H1 (cell line): ENCODE results near the gene WEE2. TPM values are rescaled to one million over a fixed set of nuclear protein-coding genes. Genes with fewer than 3 reads are reported as not detected.

Experiments used
- CTCF ChIA-PET: fragments of 300-600 bp; sonication (Branson Sonifier 250); formaldehyde crosslinking; loops from one replicate; lab custom pipeline; 2021; ENCODE audit not compliant: partially characterized antibody; lab: Charles Lee
- POLR2A ChIA-PET: fragments of 300-600 bp; sonication (Branson Sonifier 250); formaldehyde crosslinking; loops from one replicate; lab custom pipeline; 2021; ENCODE audit warnings: inconsistent platforms; ENCODE audit not compliant: partially characterized antibody; lab: Charles Lee
- DNase-seq, 2 experiments: peaks; one replicate each; pipeline versions ENCODE4 v3.0.0 to v3.0.0-alpha.2; 2010 to 2022; ENCODE audit warnings: low spot score in 2 of 2, low read depth in 1 of 2, mixed read lengths in 1 of 2
- FAIRE-seq: peaks from 2 replicates; lab custom pipeline; 2011; peaks lifted over from hg19 to GRCh38; lab: Jason Lieb, UNC
- H2AFZ ChIP-seq: 2 replicates; pipeline ENCODE4 v1.8.1; 2012; ENCODE audit warnings: low read length, inconsistent platforms
- H2AK5ac ChIP-seq: 2 replicates; pipeline ENCODE4 v1.6.1; 2013; ENCODE audit warnings: low read depth, low read length
- H2BK120ac ChIP-seq: replicated peaks from 2 replicates; pipeline ENCODE3; 2013; ENCODE audit warnings: low read depth, low read length, inconsistent platforms
- H2BK12ac ChIP-seq: 2 replicates; pipeline ENCODE4 v1.6.1; 2013; ENCODE audit warnings: low read depth, low read length
- H2BK15ac ChIP-seq: 2 replicates; pipeline ENCODE4 v1.6.1; 2013; ENCODE audit warnings: low read length
- H2BK20ac ChIP-seq: 2 replicates; pipeline ENCODE4 v1.6.1; 2013; ENCODE audit warnings: low read length
- H2BK5ac ChIP-seq: 2 replicates; pipeline ENCODE4 v1.6.1; 2013; ENCODE audit warnings: low read depth, low read length
- H3K14ac ChIP-seq: 2 replicates; pipeline ENCODE4 v1.6.1; 2013; ENCODE audit warnings: inconsistent platforms; ENCODE audit not compliant: insufficient read length
- H3K18ac ChIP-seq: 2 replicates; pipeline ENCODE4 v1.6.1; 2013; ENCODE audit warnings: low read length; ENCODE audit errors: extremely low read depth
- H3K23ac ChIP-seq: 2 replicates; pipeline ENCODE4 v1.6.1; 2013; ENCODE audit warnings: inconsistent platforms; ENCODE audit not compliant: insufficient read length
- H3K23me2 ChIP-seq: 2 replicates; pipeline ENCODE4 v1.6.1; 2013; ENCODE audit warnings: low read depth, low read length
- H3K27ac ChIP-seq: 2 replicates; pipeline ENCODE4 v1.6.1; 2011; ENCODE audit warnings: low read depth, low read length, inconsistent platforms
- H3K27me3 ChIP-seq, 4 experiments: replicated peaks in 1 of 4; 1 replicate in 1 of 4; 2 replicates in 3 of 4; pipeline versions ENCODE4 v1.6.1 to v1.8.1; 2011 to 2013; ENCODE audit warnings: low read length in 3 of 4, mild to moderate bottlenecking in 3 of 4, inconsistent platforms in 2 of 4, mixed read lengths in 2 of 4, moderate library complexity in 1 of 4; ENCODE audit not compliant: control insufficient read depth in 3 of 4, insufficient read depth in 3 of 4; ENCODE audit errors: extremely low read depth in 1 of 4
- H3K36me3 ChIP-seq, 4 experiments: 2 replicates each; pipeline versions ENCODE4 v1.6.1 to v1.8.1; 2011 to 2013; ENCODE audit warnings: mild to moderate bottlenecking in 4 of 4, low read length in 3 of 4, moderate library complexity in 2 of 4, control low read depth in 1 of 4, inconsistent platforms in 1 of 4; ENCODE audit not compliant: insufficient read depth in 4 of 4, control insufficient read depth in 2 of 4
- H3K4ac ChIP-seq: replicated peaks from 2 replicates; pipeline ENCODE3; 2013; ENCODE audit warnings: low read length, low read depth, mixed read lengths, inconsistent platforms; ENCODE audit not compliant: insufficient read length
- H3K4me1 ChIP-seq, 4 experiments: replicated peaks in 1 of 4; 1 replicate in 1 of 4; 2 replicates in 3 of 4; pipeline versions ENCODE4 v1.6.1 to v1.8.1; 2011 to 2013; ENCODE audit warnings: low read length in 3 of 4, inconsistent platforms in 2 of 4, mixed read lengths in 1 of 4; ENCODE audit not compliant: insufficient read depth in 4 of 4, control insufficient read depth in 3 of 4
- H3K4me2 ChIP-seq, 2 experiments: 2 replicates each; pipeline versions ENCODE4 v1.6.1 to v1.8.1; 2011 to 2013; ENCODE audit warnings: low read depth in 2 of 2, low read length in 2 of 2, control low read depth in 1 of 2, inconsistent platforms in 1 of 2, mild to moderate bottlenecking in 1 of 2; ENCODE audit not compliant: insufficient read depth in 1 of 2
- H3K4me3 ChIP-seq, 4 experiments: fragments of 200-600, 300-600 bp in 1 of 4; sonication (generic), shearing (Covaris generic), sonication (Bioruptor Twin) in 1 of 4; 2 replicates each; pipeline versions ENCODE4 v1.5.1 to v1.8.1; 2011 to 2016; ENCODE audit warnings: low read length in 4 of 4, low read depth in 3 of 4, control low read depth in 2 of 4, inconsistent platforms in 2 of 4, mild to moderate bottlenecking in 2 of 4, mixed read lengths in 1 of 4, moderate library complexity in 1 of 4; ENCODE audit not compliant: insufficient read depth in 2 of 4; ENCODE audit errors: extremely low read depth in 1 of 4
- H3K56ac ChIP-seq: replicated peaks from 2 replicates; pipeline ENCODE3; 2013; ENCODE audit warnings: low read depth, mild to moderate bottlenecking, mixed read lengths, low read length, inconsistent platforms; ENCODE audit not compliant: insufficient read length
- H3K79me1 ChIP-seq: 2 replicates; pipeline ENCODE4 v1.6.1; 2013; ENCODE audit warnings: low read depth, low read length, control low read depth
- H3K79me2 ChIP-seq, 2 experiments: 2 replicates each; pipeline versions ENCODE4 v1.6.1 to v1.8.1; 2012 to 2013; ENCODE audit warnings: low read length in 2 of 2, mild to moderate bottlenecking in 2 of 2, inconsistent platforms in 1 of 2; ENCODE audit not compliant: insufficient read depth in 2 of 2, control insufficient read depth in 1 of 2
- H3K9ac ChIP-seq, 4 experiments: replicated peaks in 1 of 4; 1 replicate in 1 of 4; 2 replicates in 3 of 4; pipeline versions ENCODE4 v1.6.1 to v1.8.1; 2011 to 2013; ENCODE audit warnings: low read depth in 3 of 4, low read length in 3 of 4, control low read depth in 2 of 4, mild to moderate bottlenecking in 2 of 4, moderate library complexity in 2 of 4, inconsistent platforms in 1 of 4; ENCODE audit errors: extremely low read depth in 1 of 4
- H3K9me3 ChIP-seq, 2 experiments: 2 replicates each; pipeline versions ENCODE4 v1.6.1 to v1.8.1; 2012 to 2013; ENCODE audit warnings: mild to moderate bottlenecking in 2 of 2, moderate library complexity in 2 of 2, control low read depth in 1 of 2, inconsistent platforms in 1 of 2, low read depth in 1 of 2, low read length in 1 of 2, mixed read lengths in 1 of 2; ENCODE audit not compliant: insufficient read depth in 2 of 2
- H4K20me1 ChIP-seq, 2 experiments: replicated peaks in 1 of 2; 2 replicates each; pipeline versions ENCODE3 to v1.8.1; 2011 to 2013; ENCODE audit warnings: inconsistent platforms in 2 of 2, low read length in 2 of 2, mild to moderate bottlenecking in 1 of 2; ENCODE audit not compliant: insufficient read depth in 2 of 2, control insufficient read depth in 1 of 2
- H4K5ac ChIP-seq: 2 replicates; pipeline ENCODE4 v1.6.1; 2013; ENCODE audit warnings: low read length, low read depth, mixed read lengths, inconsistent platforms; ENCODE audit not compliant: insufficient read length
- H4K8ac ChIP-seq: 2 replicates; pipeline ENCODE4 v1.8.0; 2013; ENCODE audit warnings: mild to moderate bottlenecking, moderate library complexity, low read length, inconsistent platforms; ENCODE audit not compliant: insufficient read depth; ENCODE audit errors: extremely low read depth
- H4K91ac ChIP-seq: replicated peaks from 2 replicates; pipeline ENCODE3; 2013; ENCODE audit warnings: low read length, mixed read lengths, inconsistent platforms; ENCODE audit not compliant: insufficient read length
- BCL11A ChIP-seq, 2 experiments: IDR thresholded peaks; one replicate each; pipeline ENCODE4 v1.6.1; 2011; ENCODE audit warnings: low read depth in 2 of 2, low read length in 2 of 2, mild to moderate bottlenecking in 2 of 2
- CBX5 ChIP-seq: fragments of 300-800, 300-1000 bp; sonication (generic); IDR thresholded peaks from 2 replicates; pipeline ENCODE4 v1.7.1; 2016; ENCODE audit warnings: antibody characterized with exemption, low read length, low read depth
- MAFK ChIP-seq: IDR thresholded peaks from 2 replicates; pipeline ENCODE4 v1.6.1; 2012; ENCODE audit warnings: low read depth, mild to moderate bottlenecking, improper control_type of control experiment, low read length
- NRF1 ChIP-seq: IDR thresholded peaks from 2 replicates; pipeline ENCODE4 v1.6.1; 2011; ENCODE audit warnings: mild to moderate bottlenecking, low read depth, low read length, improper control_type of control experiment
- PHF8 ChIP-seq: fragments of 200-600 bp; sonication (generic); conservative IDR thresholded peaks from 2 replicates; pipeline ENCODE4 v1.7.1; 2012; ENCODE audit warnings: low read depth, mild to moderate bottlenecking, inconsistent platforms, low read length, moderate library complexity
- YY1 ChIP-seq: IDR thresholded peaks from 2 replicates; pipeline ENCODE4 v1.6.1; 2011; ENCODE audit warnings: low read depth, mild to moderate bottlenecking, low read length
- WGBS, 2 experiments: shearing (Covaris generic) in 1 of 2; methylation state at CpG; one replicate each; pipeline versions ENCODE4 v1.1.6 to v1.1.7; 2013 to 2015; ENCODE audit warnings: low lambda C conversion rate in 2 of 2, mixed read lengths in 2 of 2, inconsistent platforms in 1 of 2, low coverage in 1 of 2, missing lambda C conversion rate in 1 of 2; ENCODE audit not compliant: insufficient replicate concordance in 2 of 2, insufficient coverage in 1 of 2, insufficient read length in 1 of 2; ENCODE audit errors: extremely low coverage in 1 of 2, missing lambda C conversion rate in 1 of 2; 5-methylcytosine and 5-hydroxymethylcytosine counted together
- polyA plus RNA-seq, 7 experiments: library from polyadenylated mRNA; depleted of rRNA in 3 of 7; stranded (reverse) in 5 of 7; unstranded in 2 of 7; fragments of >200 nt in 5 of 7; fragments of 200-250 nt in 2 of 7; gene quantifications; 1 replicate in 5 of 7; 2 replicates in 1 of 7; 4 replicates in 1 of 7; pipeline versions ENCODE4 v1.2.1 to v1.2.3, GENCODE V29; 2011 to 2013; ENCODE audit warnings: missing spikeins in 2 of 7, mixed read lengths in 2 of 7
- total RNA-seq: library from RNA; stranded (reverse); fragmentation: NEBNext Ultra II Directional; extraction: Animal tissue kit (Norgen Biotek cat#: 25700); gene quantifications from 2 replicates; pipeline ENCODE4 v1.2.1, GENCODE V29; 2021

WEE2 gene
- total and polyA plus RNA-seq, 2 of the 8 experiments (the other 6 are each of a cell fraction or from before 2014, with no cell fraction given), result 0.02 TPM; not detected in 1

DNA sequence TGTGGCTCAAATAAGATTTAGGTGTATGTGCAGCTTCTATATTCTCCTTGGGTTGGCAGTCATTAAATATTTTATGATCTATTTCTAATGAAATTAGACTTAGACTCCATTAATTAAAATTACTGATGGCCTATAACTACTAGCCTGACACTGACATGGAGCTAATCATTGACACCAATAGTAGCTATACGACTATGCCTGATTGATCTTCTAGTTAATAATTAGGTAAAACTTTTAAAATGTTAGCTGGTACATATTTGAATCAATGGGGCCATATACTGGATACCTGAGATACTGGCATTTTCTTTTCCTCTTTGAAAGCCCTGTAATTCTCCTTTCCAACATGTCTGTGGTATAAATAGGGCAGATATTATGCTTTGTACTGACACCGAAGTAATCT lies 14.4 kb downstream of the WEE2 start:
- CTCF ChIA-PET, result interaction anchor here (0.8 to 2.9 kb wide), 4 partner anchors 8 to 16 kb away, joined by 3 to 16 read pairs (median 4); partner anchors contain the start of genes SSBP1 and WEE2

More for the DNA sequence above, 14.4 kb downstream of the WEE2 start:
- no peak overlapping the region for H2AK5ac ChIP-seq
- TF ChIP-seq NRF1 (no peak), YY1 (no peak), BCL11A (IDR thresholded peaks at IDR 0.05; ENCODE audit: low read depth in 2 of 2, low read length in 2 of 2) (no peak), PHF8 (no peak), CBX5 (no peak), MAFK (no peak)
- TF ChIP-seq, all 59 proteins: peak for 0
- Histone ChIP-seq H3K9me3 (no peaks in the 10 kb centered on the region), H3K9ac (no peak overlapping the region), H4K5ac (no peak overlapping the region), H3K27me3 (no peaks in the 10 kb centered on the region; a peak in 1 of 7 replicates), H3K56ac (no peak overlapping the region), H3K23me2 (no peaks in the 10 kb centered on the region), H2BK20ac (no peak overlapping the region), H3K4ac (no peak overlapping the region), H3K4me2 (no peak overlapping the region), H4K91ac (no peak overlapping the region), H2BK15ac (no peak overlapping the region), H3K36me3 (no peaks in the 10 kb centered on the region), H3K23ac (no peak overlapping the region), H2BK5ac (no peak overlapping the region), H3K79me2 (no peaks in the 10 kb centered on the region), H3K14ac (no peak overlapping the region), H3K27ac (no peak overlapping the region), H2BK12ac (no peak overlapping the region), H2AFZ (no peak overlapping the region), H3K4me3 (no peak overlapping the region), H4K20me1 (no peaks in the 10 kb centered on the region), H3K79me1 (no peaks in the 10 kb centered on the region), H2BK120ac (no peak overlapping the region), H3K4me1 (no peaks in the 10 kb centered on the region), H4K8ac (no peak overlapping the region), H3K18ac (no peak overlapping the region)
- DNase-seq (no peak), FAIRE-seq (no peak)
- POLR2A ChIA-PET, result interaction anchor here (0.6 to 1.8 kb wide), 3 partner anchors 15 to 650 kb away, joined by 4 to 5 read pairs (median 4); partner anchors contain the start of gene SSBP1
- 91% methylated on average over 2 of the region's 2 CpGs; no CpG with 5 or more reads in 1 of the 2 experiments for WGBS, 2 experiments
